T-helper 17 cell (primary cell): Measurements from ENCODE around the gene MTMR11. TPM values are rescaled to one million over a fixed set of nuclear protein-coding genes. Genes with fewer than 3 reads are reported as not detected.
"Not testable (repeated sequence)": the region's sequence is repeated elsewhere in the genome, so short reads cannot be mapped to it uniquely, and the experiment has no call there.

Source experiments
- ATAC-seq: fragments of 150-1000 bp; cut with Tn5 transposase; 2 replicates; pipeline ENCODE4 v1.10.0; 2021; ENCODE audit warnings: mild to moderate bottlenecking, moderate library complexity
- DNase-seq, 3 donors: peaks; one replicate each; pipeline versions ENCODE4 v3.0.0 to v3.0.0-alpha.2; 2020 to 2021
- H3K9me3 ChIP-seq: one replicate; pipeline ENCODE4 v1.7.0; 2013; ENCODE audit warnings: low read length, mild to moderate bottlenecking; ENCODE audit not compliant: control insufficient read depth, poor library complexity, severe bottlenecking
- H3K27ac Mint-ChIP-seq: one replicate; pipeline ENCODE4 v1.8.0; 2022; ENCODE audit warnings: mild to moderate bottlenecking, moderate library complexity, mixed read lengths
- H3K27me3 Mint-ChIP-seq: one replicate; pipeline ENCODE4 v1.8.0; 2022; ENCODE audit warnings: mixed read lengths
- H3K36me3 Mint-ChIP-seq: one replicate; pipeline ENCODE4 v1.8.0; 2022; ENCODE audit warnings: low read depth, mixed read lengths
- H3K4me1 Mint-ChIP-seq: one replicate; pipeline ENCODE4 v1.8.0; 2022; ENCODE audit warnings: mild to moderate bottlenecking, mixed read lengths
- H3K4me3 Mint-ChIP-seq: one replicate; pipeline ENCODE4 v1.8.0; 2022; ENCODE audit warnings: mild to moderate bottlenecking, moderate library complexity, mixed read lengths
- total RNA-seq, 4 donors: library from RNA in 2 of 4; stranded (reverse) in 2 of 4; gene quantifications; one replicate each; pipeline ENCODE4 v1.2.3 and lab custom pipeline; 2022 to 2026

The MTMR11 gene
- total RNA-seq, 2 donors from 2014 or later = 0.35 to 0.73 TPM

GRCh38 chr1:149957548-149957947 lies 20.9 kb upstream of the MTMR11 start:
- H3K9me3 ChIP-seq, ATAC-seq, H3K4me3 Mint-ChIP-seq, H3K27me3 Mint-ChIP-seq, H3K36me3 Mint-ChIP-seq, H3K27ac Mint-ChIP-seq, DNase-seq: not testable (repeated sequence)
- H3K4me1 Mint-ChIP-seq = peaks cover 11% of the 10 kb centered on the region

- H3K4me3 Mint-ChIP-seq = no peak overlapping the region
- no peak overlapping the region for H3K27ac Mint-ChIP-seq
- H3K4me1 Mint-ChIP-seq = peaks cover 2% of the 10 kb centered on the region
- H3K36me3 Mint-ChIP-seq = peaks cover 3% of the 10 kb centered on the region
- DNase-seq (no peak), ATAC-seq (no peak)
- no peaks in the 10 kb centered on the region for H3K27me3 Mint-ChIP-seq
- H3K9me3 ChIP-seq = no peaks in the 10 kb centered on the region
These were observed 13.2 kb upstream of the MTMR11 start for GRCh38 chr1:149949911-149950310.

GRCh38 chr1:149945206-149945605 lies 8.5 kb upstream of the MTMR11 start:
- peaks cover 9% of the 10 kb centered on the region for H3K36me3 Mint-ChIP-seq

GRCh38 chr1:149942885-149943284 lies 6.2 kb upstream of the MTMR11 start:
- DNase-seq = no peak
- ATAC-seq = peak; percentile 44
- no peaks in the 10 kb centered on the region for H3K9me3 ChIP-seq
- Mint-ChIP-seq H3K4me1 (peaks cover 22% of the 10 kb centered on the region), H3K36me3 (peaks cover 6% of the 10 kb centered on the region), H3K4me3 (no peak overlapping the region), H3K27ac (peak overlapping the region; percentile 62), H3K27me3 (no peaks in the 10 kb centered on the region)

More at GRCh38 chr1:149945206-149945605, 8.5 kb upstream of the MTMR11 start:
- no peak for ATAC-seq
- DNase-seq = no peak
- Mint-ChIP-seq H3K27me3 (no peaks in the 10 kb centered on the region), H3K4me1 (peaks cover 15% of the 10 kb centered on the region), H3K27ac (peak overlapping the region; percentile 65), H3K4me3 (no peak overlapping the region)
- no peaks in the 10 kb centered on the region for H3K9me3 ChIP-seq

GRCh38 chr1:149942207-149942606 lies 5.5 kb upstream of the MTMR11 start:
- ATAC-seq = no peak
- Mint-ChIP-seq H3K4me3 (no peak overlapping the region), H3K27ac (peak overlapping the region; percentile 27)

GRCh38 chr1:149940427-149940826 lies 3.7 kb upstream of the MTMR11 start:
- Mint-ChIP-seq H3K4me1 (peaks cover 29% of the 10 kb centered on the region), H3K36me3 (peaks cover 6% of the 10 kb centered on the region), H3K27me3 (no peaks in the 10 kb centered on the region), H3K27ac (peak overlapping the region; percentile 57), H3K4me3 (no peak overlapping the region)
- ATAC-seq = no peak
- DNase-seq = no peak
- H3K9me3 ChIP-seq = no peaks in the 10 kb centered on the region

More at GRCh38 chr1:149942207-149942606, 5.5 kb upstream of the MTMR11 start:
- DNase-seq = no peak
- peaks cover 6% of the 10 kb centered on the region for H3K36me3 Mint-ChIP-seq
- peaks cover 26% of the 10 kb centered on the region for H3K4me1 Mint-ChIP-seq
- no peaks in the 10 kb centered on the region for H3K27me3 Mint-ChIP-seq
- H3K9me3 ChIP-seq = no peaks in the 10 kb centered on the region

GRCh38 chr1:149938668-149939003 lies 2.0 kb upstream of the MTMR11 start:
- H3K36me3 Mint-ChIP-seq, H3K27me3 Mint-ChIP-seq, H3K9me3 ChIP-seq, H3K27ac Mint-ChIP-seq, H3K4me3 Mint-ChIP-seq, DNase-seq, ATAC-seq: not testable (repeated sequence)
- peaks cover 24% of the 10 kb centered on the region for H3K4me1 Mint-ChIP-seq

GRCh38 chr1:149937759-149938158 lies 1.1 kb upstream of the MTMR11 start:
- peak overlapping the region; percentile 79 for H3K27ac Mint-ChIP-seq
- H3K9me3 ChIP-seq = no peaks in the 10 kb centered on the region
- ATAC-seq = no peak
- H3K4me3 Mint-ChIP-seq = no peak overlapping the region
- no peaks in the 10 kb centered on the region for H3K27me3 Mint-ChIP-seq
- peaks cover 15% of the 10 kb centered on the region for H3K4me1 Mint-ChIP-seq
- DNase-seq = no peak
- H3K36me3 Mint-ChIP-seq = no peaks in the 10 kb centered on the region

- no peaks in the 10 kb centered on the region for H3K36me3 Mint-ChIP-seq
- H3K9me3 ChIP-seq = no peaks in the 10 kb centered on the region
- no peak for DNase-seq
- no peak for ATAC-seq
- H3K27ac Mint-ChIP-seq = peak overlapping the region; percentile 79
- peaks cover 14% of the 10 kb centered on the region for H3K4me1 Mint-ChIP-seq
- no peak overlapping the region for H3K4me3 Mint-ChIP-seq
- peaks cover under 1% of the 10 kb centered on the region for H3K27me3 Mint-ChIP-seq
These were observed 470 bp upstream of the MTMR11 start for GRCh38 chr1:149936992-149937705.

GRCh38 chr1:149934356-149934755 lies 2.3 kb downstream of the MTMR11 start:
- no peak for DNase-seq
- no peak for ATAC-seq
- H3K9me3 ChIP-seq = no peaks in the 10 kb centered on the region
- H3K27ac Mint-ChIP-seq = no peak overlapping the region
- no peak overlapping the region for H3K4me3 Mint-ChIP-seq
- H3K4me1 Mint-ChIP-seq = peaks cover 23% of the 10 kb centered on the region
- H3K36me3 Mint-ChIP-seq = peaks cover 6% of the 10 kb centered on the region
- H3K27me3 Mint-ChIP-seq = peaks cover 8% of the 10 kb centered on the region

- peaks cover 21% of the 10 kb centered on the region for H3K4me1 Mint-ChIP-seq
- no peak overlapping the region for H3K4me3 Mint-ChIP-seq
- peaks cover 8% of the 10 kb centered on the region for H3K27me3 Mint-ChIP-seq
- peaks cover 6% of the 10 kb centered on the region for H3K36me3 Mint-ChIP-seq
- ATAC-seq (no peak), DNase-seq (no peak)
- H3K9me3 ChIP-seq = no peaks in the 10 kb centered on the region
- H3K27ac Mint-ChIP-seq = no peak overlapping the region
These were observed 3.5 kb downstream of the MTMR11 start for GRCh38 chr1:149933208-149933607.

- H3K4me1 Mint-ChIP-seq = peaks cover 24% of the 10 kb centered on the region
These were observed 4.2 kb downstream of the MTMR11 start for GRCh38 chr1:149932474-149932873.

GRCh38 chr1:149931212-149931790 lies 5.4 kb downstream of the MTMR11 start:
- peaks cover 8% of the 10 kb centered on the region for H3K27me3 Mint-ChIP-seq
- ATAC-seq = no peak
- H3K36me3 Mint-ChIP-seq = peaks cover 6% of the 10 kb centered on the region
- DNase-seq = no peak
- no peak overlapping the region for H3K4me3 Mint-ChIP-seq
- H3K27ac Mint-ChIP-seq = peak overlapping the region; percentile 84
- no peaks in the 10 kb centered on the region for H3K9me3 ChIP-seq
- peaks cover 23% of the 10 kb centered on the region for H3K4me1 Mint-ChIP-seq

More at GRCh38 chr1:149932474-149932873, 4.2 kb downstream of the MTMR11 start:
- DNase-seq (no peak), ATAC-seq (no peak)
- H3K9me3 ChIP-seq = no peaks in the 10 kb centered on the region
- peaks cover 8% of the 10 kb centered on the region for H3K27me3 Mint-ChIP-seq
- H3K36me3 Mint-ChIP-seq = peaks cover 6% of the 10 kb centered on the region
- no peak overlapping the region for H3K4me3 Mint-ChIP-seq
- H3K27ac Mint-ChIP-seq = no peak overlapping the region

GRCh38 chr1:149929856-149930255 lies 6.8 kb downstream of the MTMR11 start:
- Mint-ChIP-seq H3K27me3 (peaks cover 8% of the 10 kb centered on the region), H3K36me3 (peaks cover 12% of the 10 kb centered on the region), H3K27ac (no peak overlapping the region), H3K4me1 (peaks cover 34% of the 10 kb centered on the region), H3K4me3 (no peak overlapping the region)
- H3K9me3 ChIP-seq = no peaks in the 10 kb centered on the region
- no peak for ATAC-seq
- no peak for DNase-seq
